Gastroesophageal sphincter (tissue), 4 donors: ENCODE data around the gene GJE1. TPM values are rescaled to one million over a fixed set of nuclear protein-coding genes. Genes with fewer than 3 reads are reported as not detected.

Experiments used
- ATAC-seq: fragments of 150-250 bp; one replicate; pipeline ENCODE4 v1.9.1; 2016; ENCODE audit warnings: mild to moderate bottlenecking, moderate library complexity
- H3K27ac ChIP-seq, 4 donors: fragments of 200-600 bp; sonication (generic) in 3 of 4; 1 replicate in 3 of 4; 2 replicates in 1 of 4; pipeline ENCODE4 v1.5.1; 2016 to 2019
- H3K27me3 ChIP-seq: fragments of 200-600 bp; sonication (generic); one replicate; pipeline ENCODE4 v1.5.1; 2019
- H3K36me3 ChIP-seq, 2 donors: fragments of 200-600 bp; sonication (generic); one replicate each; pipeline ENCODE4 v1.5.1; 2019; ENCODE audit warnings: control low read depth in 1 of 2
- H3K4me1 ChIP-seq, 3 donors: fragments of 200-600 bp; sonication (generic); 1 replicate in 2 of 3; 2 replicates in 1 of 3; pipeline ENCODE4 v1.5.1; 2016 to 2019; ENCODE audit warnings: control low read depth in 2 of 3
- H3K4me3 ChIP-seq, 2 donors: fragments of 200-600 bp; sonication (generic); one replicate each; pipeline ENCODE4 v1.5.1; 2019; ENCODE audit warnings: mild to moderate bottlenecking in 1 of 2, moderate library complexity in 1 of 2
- H3K9me3 ChIP-seq, 3 donors: fragments of 200-600 bp; sonication (generic); one replicate each; pipeline ENCODE4 v1.5.1; 2017 to 2019; ENCODE audit warnings: control low read depth in 2 of 3
- EP300 ChIP-seq: sonication (generic); formaldehyde crosslinking; IDR thresholded peaks from one replicate; pipeline ENCODE4 v1.6.1; 2017; ENCODE audit warnings: antibody characterized with exemption, mild to moderate bottlenecking
- POLR2A ChIP-seq, 2 donors: fragments of 450-650 bp; IDR thresholded peaks; one replicate each; pipeline ENCODE4 v1.6.1; 2017; ENCODE audit warnings: antibody characterized with exemption in 2 of 2, mild to moderate bottlenecking in 2 of 2, moderate library complexity in 1 of 2
- POLR2AphosphoS5 ChIP-seq: sonication (generic); formaldehyde crosslinking; IDR thresholded peaks from one replicate; pipeline ENCODE4 v1.6.1; 2017; ENCODE audit warnings: antibody characterized with exemption
- WGBS, 2 donors: methylation state at CpG; one replicate each; pipeline ENCODE4 v1.1.5; 2018; ENCODE audit warnings: low coverage in 1 of 2; 5-methylcytosine and 5-hydroxymethylcytosine counted together
- total RNA-seq, 4 donors: library from RNA; depleted of rRNA; stranded (reverse); fragments of >200 nt; gene quantifications; one replicate each; pipeline ENCODE4 v1.1.0, GENCODE V29; 2016
- TF ChIP-seq, protein P1 (sequence below), 4 experiments: fragments of 200-600 bp in 2 of 4; fragments of 450-650 bp in 2 of 4; sonication (generic) in 1 of 4; IDR thresholded peaks; one replicate each; pipeline ENCODE4 v1.5.1; 2017 to 2019; ENCODE audit warnings: antibody characterized with exemption in 4 of 4, mild to moderate bottlenecking in 2 of 4, moderate library complexity in 2 of 4

Gene GJE1
- total RNA-seq, 4 donors from 2014 or later, result not detected

DNA sequence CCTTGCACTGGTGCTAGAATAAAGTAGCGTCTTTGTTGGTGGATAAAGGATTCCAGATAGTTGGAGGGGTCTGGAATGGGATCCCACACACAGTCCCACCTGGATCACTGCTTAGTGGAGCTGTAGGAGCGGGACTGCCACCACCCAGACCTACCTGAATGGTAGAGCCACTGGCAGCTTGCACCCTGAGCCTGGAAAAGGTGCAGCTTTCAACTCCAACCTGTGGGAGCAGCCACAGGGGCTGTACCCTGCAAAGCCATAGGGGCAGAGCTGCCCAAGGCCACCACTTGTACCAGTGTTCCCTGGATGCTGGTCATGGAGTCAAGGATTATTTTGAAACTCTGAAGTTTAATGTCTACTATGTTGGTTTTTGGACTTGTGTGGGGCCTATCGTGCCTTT lies 41.3 kb downstream of the GJE1 start:
- Histone ChIP-seq H3K9me3 (peaks cover 0 to 14% (median 0%) of the 10 kb centered on the region in 3 donors), H3K27me3 (no peaks in the 10 kb centered on the region), H3K36me3 (peaks cover 0 to 87% of the 10 kb centered on the region in 2 donors), H3K27ac (no peak overlapping the region), H3K4me3 (no peak overlapping the region), H3K4me1 (no peaks in the 10 kb centered on the region)
- WGBS, 2 donors, result 100% methylated on average over 2 to 3 of the region's 3 CpGs
- no peak for ATAC-seq
- TF ChIP-seq, protein P1, sequence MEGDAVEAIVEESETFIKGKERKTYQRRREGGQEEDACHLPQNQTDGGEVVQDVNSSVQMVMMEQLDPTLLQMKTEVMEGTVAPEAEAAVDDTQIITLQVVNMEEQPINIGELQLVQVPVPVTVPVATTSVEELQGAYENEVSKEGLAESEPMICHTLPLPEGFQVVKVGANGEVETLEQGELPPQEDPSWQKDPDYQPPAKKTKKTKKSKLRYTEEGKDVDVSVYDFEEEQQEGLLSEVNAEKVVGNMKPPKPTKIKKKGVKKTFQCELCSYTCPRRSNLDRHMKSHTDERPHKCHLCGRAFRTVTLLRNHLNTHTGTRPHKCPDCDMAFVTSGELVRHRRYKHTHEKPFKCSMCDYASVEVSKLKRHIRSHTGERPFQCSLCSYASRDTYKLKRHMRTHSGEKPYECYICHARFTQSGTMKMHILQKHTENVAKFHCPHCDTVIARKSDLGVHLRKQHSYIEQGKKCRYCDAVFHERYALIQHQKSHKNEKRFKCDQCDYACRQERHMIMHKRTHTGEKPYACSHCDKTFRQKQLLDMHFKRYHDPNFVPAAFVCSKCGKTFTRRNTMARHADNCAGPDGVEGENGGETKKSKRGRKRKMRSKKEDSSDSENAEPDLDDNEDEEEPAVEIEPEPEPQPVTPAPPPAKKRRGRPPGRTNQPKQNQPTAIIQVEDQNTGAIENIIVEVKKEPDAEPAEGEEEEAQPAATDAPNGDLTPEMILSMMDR (IDR thresholded peaks at IDR 0.05), result no peak
- TF ChIP-seq EP300, result no peak
- no peak for TF ChIP-seq POLR2AphosphoS5
- TF ChIP-seq POLR2A (IDR thresholded peaks at IDR 0.05), result no peak

DNA sequence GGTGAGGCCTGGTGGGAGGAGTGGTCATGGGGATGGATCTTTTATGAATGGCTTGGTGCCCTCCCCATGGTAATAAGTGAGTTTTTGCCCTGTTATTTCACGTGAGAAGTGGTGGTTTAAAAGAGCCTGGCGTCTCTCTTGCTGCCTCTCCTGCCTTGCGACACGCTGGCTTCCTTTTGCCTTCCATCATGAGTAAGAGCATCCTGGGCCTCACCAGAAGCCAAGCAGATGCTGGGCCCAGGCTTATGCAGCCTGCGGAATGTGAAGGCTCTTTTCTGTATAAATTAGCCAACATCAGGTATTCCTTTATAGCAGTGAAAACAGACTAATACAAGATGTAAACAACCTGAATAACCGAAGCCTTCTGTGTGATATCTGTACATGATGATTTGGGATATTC lies 42.0 kb downstream of the GJE1 start:
- Histone ChIP-seq H3K27me3 (no peaks in the 10 kb centered on the region), H3K36me3 (peaks cover 0 to 80% of the 10 kb centered on the region in 2 donors), H3K9me3 (peaks cover 0 to 14% (median 0%) of the 10 kb centered on the region in 3 donors), H3K4me3 (no peak overlapping the region), H3K4me1 (no peaks in the 10 kb centered on the region), H3K27ac (no peak overlapping the region)
- TF ChIP-seq EP300, result no peak
- TF ChIP-seq POLR2A (IDR thresholded peaks at IDR 0.05), result no peak
- TF ChIP-seq, protein P1 (IDR thresholded peaks at IDR 0.05), result no peak
- no peak for TF ChIP-seq POLR2AphosphoS5
- ATAC-seq, result no peak
- 89 to 93% methylated on average over 5 to 6 of the region's 6 CpGs for WGBS, 2 donors

DNA sequence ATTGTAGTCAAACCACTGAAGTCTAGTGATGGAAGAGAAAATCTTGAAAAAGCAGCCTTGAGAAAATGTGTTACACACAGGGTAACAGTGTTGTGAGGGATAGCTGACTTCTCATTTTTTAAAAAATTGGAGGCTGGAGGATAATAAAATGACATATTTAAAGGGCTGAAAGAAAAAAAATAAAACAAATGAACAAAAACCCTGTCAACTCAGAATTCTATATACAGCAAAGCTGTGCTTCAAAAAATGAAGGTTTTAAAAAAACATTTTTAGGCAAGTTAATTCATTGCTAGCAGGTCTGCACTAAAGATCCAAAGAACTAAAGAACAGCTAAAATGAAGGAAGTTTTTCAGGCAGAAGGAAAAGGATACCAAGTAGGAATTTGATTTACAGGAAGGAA lies 45.4 kb downstream of the GJE1 start:
- H3K4me1 ChIP-seq, result no peaks in the 10 kb centered on the region
- no peak for ATAC-seq
- H3K36me3 ChIP-seq, result peaks cover 0 to 53% of the 10 kb centered on the region in 2 donors
- H3K4me3 ChIP-seq, result no peak overlapping the region
- no peak overlapping the region for H3K27ac ChIP-seq
- TF ChIP-seq, protein P1 (IDR thresholded peaks at IDR 0.05), result no peak
- no peak for TF ChIP-seq EP300
- no peaks in the 10 kb centered on the region for H3K27me3 ChIP-seq
- peaks cover 0 to 14% (median 0%) of the 10 kb centered on the region in 3 donors for H3K9me3 ChIP-seq

DNA sequence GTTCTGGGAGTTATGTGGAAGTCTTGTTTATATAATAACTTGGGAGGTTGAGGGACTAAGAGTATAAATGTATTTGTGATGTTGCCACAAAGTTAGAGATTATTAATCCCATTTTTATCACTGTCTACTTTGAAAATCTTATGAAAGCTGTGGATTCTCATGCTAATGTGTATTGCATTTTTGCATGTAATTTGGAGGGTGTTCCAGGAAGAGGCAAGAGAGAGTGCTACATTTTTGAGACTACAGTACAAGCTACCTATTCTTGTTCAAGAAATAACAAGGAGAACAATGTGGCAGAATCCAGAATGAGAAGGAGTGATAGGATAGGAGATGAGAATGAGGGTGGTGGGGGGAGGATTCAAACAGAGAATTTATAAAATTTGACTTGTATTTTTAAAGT lies 49.3 kb downstream of the GJE1 start:
- Histone ChIP-seq H3K9me3 (peaks cover 0 to 14% (median 0%) of the 10 kb centered on the region in 3 donors), H3K36me3 (peaks cover 0 to 24% of the 10 kb centered on the region in 2 donors), H3K27ac (no peak overlapping the region), H3K27me3 (no peaks in the 10 kb centered on the region), H3K4me1 (peaks cover 0 to 12% (median 0%) of the 10 kb centered on the region in 3 donors), H3K4me3 (no peak overlapping the region)
- TF ChIP-seq, protein P1 (IDR thresholded peaks at IDR 0.05), result no peak
- TF ChIP-seq POLR2AphosphoS5, result no peak
- TF ChIP-seq EP300, result no peak
- TF ChIP-seq POLR2A (IDR thresholded peaks at IDR 0.05), result no peak
- no peak for ATAC-seq

DNA sequence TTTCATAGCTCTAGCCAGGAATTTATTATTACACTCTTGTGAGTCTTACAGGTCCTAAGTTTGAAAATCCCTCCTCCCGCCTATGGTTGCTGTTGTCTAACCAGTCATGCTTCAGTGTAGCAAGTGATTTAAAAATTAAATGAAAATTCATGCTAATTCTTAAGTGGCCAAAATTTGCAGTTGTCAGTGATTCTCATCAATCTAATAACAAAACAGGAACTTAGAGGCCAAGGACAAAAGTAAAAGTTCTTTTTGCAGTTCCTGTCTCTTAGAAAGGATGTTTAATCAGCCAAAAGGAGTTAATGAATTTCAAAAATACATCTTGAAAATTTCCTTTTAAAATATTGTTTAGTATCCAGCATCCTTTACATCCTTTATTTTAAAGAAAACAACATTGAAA lies 50.6 kb downstream of the GJE1 start:
- no peak overlapping the region for H3K27ac ChIP-seq
- H3K36me3 ChIP-seq, result peaks cover 0 to 11% of the 10 kb centered on the region in 2 donors
- TF ChIP-seq EP300, result no peak
- TF ChIP-seq POLR2A (IDR thresholded peaks at IDR 0.05), result no peak
- no peak for TF ChIP-seq POLR2AphosphoS5
- TF ChIP-seq, protein P1 (IDR thresholded peaks at IDR 0.05), result no peak
- no peaks in the 10 kb centered on the region for H3K27me3 ChIP-seq
- peaks cover 0 to 4% (median 0%) of the 10 kb centered on the region in 3 donors for H3K9me3 ChIP-seq
- 85 to 100% methylated on average over 1 of the region's 1 CpG for WGBS, 2 donors
- ATAC-seq, result no peak
- H3K4me1 ChIP-seq, result peaks cover 0 to 18% (median 0%) of the 10 kb centered on the region in 3 donors
- H3K4me3 ChIP-seq, result no peak overlapping the region
